Pancreas (tissue), 10 donors: ENCODE data around the gene CCDC38. TPM values are rescaled to one million over a fixed set of nuclear protein-coding genes. Genes with fewer than 3 reads are reported as not detected.

ENCODE experiments used
- ATAC-seq, 4 donors: fragments of 200-7000 bp; cut with Tn5 transposase; one replicate each; pipeline versions ENCODE4 v1.8.0 to v1.9.1; 2020; ENCODE audit warnings: mild to moderate bottlenecking in 4 of 4, moderate library complexity in 4 of 4
- DNase-seq, 6 donors: peaks; one replicate each; pipeline ENCODE4 v3.0.0-alpha.2; 2020
- FAIRE-seq: peaks from 2 replicates; lab custom pipeline; 2012; peaks lifted over from hg19 to GRCh38; lab: Jason Lieb, UNC
- H3K27ac ChIP-seq, 4 donors: fragments of 200-600 bp; sonication (generic); 1 replicate in 3 of 4; 2 replicates in 1 of 4; pipeline versions ENCODE4 v1.5.0 to v1.8.0; 2020
- H3K27me3 ChIP-seq, 4 donors: fragments of 200-600 bp; one replicate each; pipeline ENCODE4 v1.8.0; 2021
- H3K36me3 ChIP-seq, 3 donors: fragments of 200-600 bp; sonication (generic) in 1 of 3; one replicate each; pipeline versions ENCODE4 v1.5.0 to v1.8.0; 2020 to 2021
- H3K4me1 ChIP-seq, 3 donors: fragments of 200-600 bp; one replicate each; pipeline ENCODE4 v1.8.0; 2021
- H3K4me3 ChIP-seq, 4 donors: fragments of 200-600 bp; sonication (generic) in 2 of 4; one replicate each; pipeline versions ENCODE4 v1.5.0 to v1.8.0; 2020 to 2021
- H3K9me3 ChIP-seq, 4 donors: fragments of 200-600 bp; one replicate each; pipeline ENCODE4 v1.8.0; 2021
- WGBS, 2 donors: extraction: QIAGEN DNeasy Blood & Tissue Kit; methylation state at CpG; one replicate each; pipeline ENCODE4 v1.1.7; 2013; 5-methylcytosine and 5-hydroxymethylcytosine counted together
- intact Hi-C, 3 donors: fragments of 100-400 bp; cut with DNase I; formaldehyde crosslinking; loops; one replicate each; pipeline versions ENCODE4 v1.11.1 to v1.14.2; 2022
- polyA plus RNA-seq, 2 donors: library from polyadenylated mRNA; stranded (reverse); fragments of 200-250 nt; gene quantifications; one replicate each; pipeline ENCODE4 v1.2.3, GENCODE V29; 2013
- total RNA-seq, 6 donors: library from RNA; stranded (reverse); fragmentation: NEBNext Ultra II Directional in 4 of 6; extraction: Animal tissue kit (Norgen Biotek cat#: 25700) in 4 of 6; gene quantifications; one replicate each; pipeline versions ENCODE4 v1.2.1 to v1.2.4, GENCODE V29; 2021 to 2023
- TF ChIP-seq, protein P1 (sequence below), 4 donors: fragments of 200-600 bp; sonication (generic) in 3 of 4; IDR thresholded peaks; one replicate each; pipeline versions ENCODE4 v1.5.0 to v1.8.0; 2021; ENCODE audit warnings: antibody characterized with exemption in 4 of 4
- donor health status: healthy with polysubstance abuse.
- donor health status: DM: no; HTN: no; CAD: no; lungs with moderate emphysema.
- donor health status: DM: no; HTN: no; CAD: no.
- donor health status: control.
- donor health status: control.
- donor health status: Bipolar disorder and iron deficiency.
- donor health status: DM: yes; HTN: yes; CAD: no.
- donor health status: DM: no; HTN: no; CAD: no.
- donor health status: DM: no; HTN: no; CAD: no.
- donor health status: DM: yes; HTN: yes; CAD: no.

The CCDC38 gene
- total and polyA plus RNA-seq, 8 donors: 0.05 TPM; not detected in 7

- WGBS, 2 donors: 84% methylated on average over 7 of the region's 7 CpGs
- H3K27me3 ChIP-seq: no peaks in the 10 kb centered on the region
These were observed 13.2 kb upstream of the CCDC38 start for GRCh38 chr12:95955549-95956159.

DNA sequence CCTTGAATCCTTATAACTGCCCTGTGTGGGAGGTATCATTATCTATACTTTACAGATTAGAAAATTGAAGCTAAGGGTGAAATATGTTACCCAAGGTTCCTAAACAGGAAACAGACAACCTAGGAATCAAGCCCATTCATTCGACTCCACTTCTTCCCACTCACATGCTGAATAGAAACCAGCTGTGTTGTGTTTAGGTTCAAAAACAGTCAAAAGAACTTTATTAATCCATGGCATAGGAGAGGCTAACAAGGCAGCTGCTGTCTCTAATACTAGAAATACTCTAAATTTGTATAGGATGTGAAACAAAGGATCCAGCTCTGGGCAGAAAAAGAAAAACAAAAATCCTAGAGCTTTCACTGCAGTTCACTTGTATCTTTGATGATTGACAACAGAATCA, 10.6 kb upstream of the CCDC38 start:
- Histone ChIP-seq H3K9me3 (no peaks in the 10 kb centered on the region), H3K36me3 (no peaks in the 10 kb centered on the region), H3K27me3 (no peaks in the 10 kb centered on the region), H3K27ac (no peak overlapping the region), H3K4me1 (no peaks in the 10 kb centered on the region), H3K4me3 (no peak overlapping the region)
- no peak for FAIRE-seq
- WGBS, 2 donors: 66 to 85% methylated on average over 1 of the region's 1 CpG
- no peak for DNase-seq
- no peak for ATAC-seq
- intact Hi-C loops: no loop called here
- TF ChIP-seq, protein P1, sequence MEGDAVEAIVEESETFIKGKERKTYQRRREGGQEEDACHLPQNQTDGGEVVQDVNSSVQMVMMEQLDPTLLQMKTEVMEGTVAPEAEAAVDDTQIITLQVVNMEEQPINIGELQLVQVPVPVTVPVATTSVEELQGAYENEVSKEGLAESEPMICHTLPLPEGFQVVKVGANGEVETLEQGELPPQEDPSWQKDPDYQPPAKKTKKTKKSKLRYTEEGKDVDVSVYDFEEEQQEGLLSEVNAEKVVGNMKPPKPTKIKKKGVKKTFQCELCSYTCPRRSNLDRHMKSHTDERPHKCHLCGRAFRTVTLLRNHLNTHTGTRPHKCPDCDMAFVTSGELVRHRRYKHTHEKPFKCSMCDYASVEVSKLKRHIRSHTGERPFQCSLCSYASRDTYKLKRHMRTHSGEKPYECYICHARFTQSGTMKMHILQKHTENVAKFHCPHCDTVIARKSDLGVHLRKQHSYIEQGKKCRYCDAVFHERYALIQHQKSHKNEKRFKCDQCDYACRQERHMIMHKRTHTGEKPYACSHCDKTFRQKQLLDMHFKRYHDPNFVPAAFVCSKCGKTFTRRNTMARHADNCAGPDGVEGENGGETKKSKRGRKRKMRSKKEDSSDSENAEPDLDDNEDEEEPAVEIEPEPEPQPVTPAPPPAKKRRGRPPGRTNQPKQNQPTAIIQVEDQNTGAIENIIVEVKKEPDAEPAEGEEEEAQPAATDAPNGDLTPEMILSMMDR (IDR thresholded peaks at IDR 0.05): no peak

More at GRCh38 chr12:95955549-95956159, 13.2 kb upstream of the CCDC38 start:
- Histone ChIP-seq H3K4me3 (no peak overlapping the region), H3K4me1 (no peaks in the 10 kb centered on the region), H3K9me3 (no peaks in the 10 kb centered on the region), H3K36me3 (no peaks in the 10 kb centered on the region), H3K27ac (no peak overlapping the region)
- no peak for FAIRE-seq
- no peak for ATAC-seq
- intact Hi-C loops: no loop called here
- TF ChIP-seq, protein P1 (IDR thresholded peaks at IDR 0.05): no peak
- DNase-seq: no peak

- TF ChIP-seq, protein P1 (IDR thresholded peaks at IDR 0.05): no peak
- intact Hi-C loops: no loop called here
- FAIRE-seq: no peak
- H3K36me3 ChIP-seq: no peaks in the 10 kb centered on the region
- DNase-seq: no peak
- H3K27me3 ChIP-seq: no peaks in the 10 kb centered on the region
- H3K4me3 ChIP-seq: no peak overlapping the region
- H3K9me3 ChIP-seq: no peaks in the 10 kb centered on the region
- no peaks in the 10 kb centered on the region for H3K4me1 ChIP-seq
- H3K27ac ChIP-seq: no peak overlapping the region
- ATAC-seq: peak in 1 of 4 donors; percentile 22
These were observed 9.1 kb upstream of the CCDC38 start for GRCh38 chr12:95951515-95951914.

DNA sequence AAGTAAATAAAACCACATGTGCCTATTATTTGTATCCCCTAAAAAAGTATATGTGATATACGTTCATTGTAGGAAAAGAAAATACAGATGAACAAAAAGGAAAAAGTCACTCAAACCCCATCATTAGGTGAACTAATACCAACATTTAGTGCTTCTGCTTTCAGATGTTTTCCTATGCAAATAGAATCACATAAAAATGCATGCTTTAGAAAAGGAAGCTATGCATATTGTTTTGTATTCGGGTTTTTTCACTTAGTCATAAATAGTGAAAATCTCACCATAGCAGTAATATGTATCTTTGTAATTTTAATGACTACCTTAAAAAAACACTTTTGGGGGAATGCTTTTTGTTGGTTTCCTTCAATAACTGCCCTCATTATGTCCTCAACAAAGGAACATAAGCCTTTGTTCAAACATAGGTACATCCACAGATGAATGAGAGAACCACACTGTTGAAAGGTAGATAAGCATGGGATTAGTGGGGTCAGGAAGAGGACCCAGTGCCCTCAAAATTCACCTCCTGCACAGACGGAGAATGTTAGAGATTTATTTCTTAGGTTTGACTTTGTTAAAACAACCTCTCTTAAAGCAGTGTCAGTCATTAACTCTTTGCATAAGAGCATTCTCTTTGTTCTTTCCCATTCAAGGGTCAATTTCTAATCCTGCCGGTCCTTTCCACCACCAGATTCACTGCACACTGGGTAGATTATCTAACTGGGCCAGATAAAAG, 7.2 kb upstream of the CCDC38 start:
- Histone ChIP-seq H3K9me3 (no peaks in the 10 kb centered on the region), H3K36me3 (no peaks in the 10 kb centered on the region), H3K27me3 (no peaks in the 10 kb centered on the region), H3K4me1 (no peaks in the 10 kb centered on the region), H3K4me3 (no peak overlapping the region), H3K27ac (no peak overlapping the region)
- DNase-seq: no peak
- TF ChIP-seq, protein P1 (IDR thresholded peaks at IDR 0.05): no peak
- intact Hi-C loops: no loop called here
- no peak for FAIRE-seq
- no peak for ATAC-seq
- 44 to 62% methylated on average over 4 of the region's 4 CpGs for WGBS, 2 donors
